Parathyroid adenoma (tissue), 2 donors: ENCODE data around the gene NNAT.
"Not testable (repeated sequence)": the region's sequence is repeated elsewhere in the genome, so short reads cannot be mapped to it uniquely, and the experiment has no call there.

Source experiments
- H2AFZ ChIP-seq: fragments of 300-600 bp; sonication (generic); one replicate; pipeline ENCODE4 v1.7.0; 2017; ENCODE audit warnings: antibody characterized with exemption, mild to moderate bottlenecking
- H3K27ac ChIP-seq: fragments of 300-600 bp; sonication (generic); one replicate; pipeline ENCODE4 v1.7.0; 2017
- H3K27me3 ChIP-seq: fragments of 300-600 bp; sonication (generic); one replicate; pipeline ENCODE4 v1.7.0; 2017; ENCODE audit warnings: low read length; ENCODE audit not compliant: control insufficient read depth, insufficient read depth
- H3K36me3 ChIP-seq: fragments of 300-600 bp; sonication (generic); one replicate; pipeline ENCODE4 v1.7.0; 2017; ENCODE audit warnings: low read length; ENCODE audit not compliant: control insufficient read depth, insufficient read depth
- H3K4me1 ChIP-seq: fragments of 300-600 bp; sonication (generic); one replicate; pipeline ENCODE4 v1.7.0; 2017; ENCODE audit warnings: control low read depth
- H3K4me2 ChIP-seq: fragments of 300-600 bp; sonication (generic); one replicate; pipeline ENCODE4 v1.7.0; 2017; ENCODE audit warnings: low read length
- H3K4me3 ChIP-seq: fragments of 300-600 bp; sonication (generic); one replicate; pipeline ENCODE4 v1.7.0; 2017; ENCODE audit warnings: low read depth, low read length
- H3K79me2 ChIP-seq: fragments of 300-600 bp; sonication (generic); one replicate; pipeline ENCODE4 v1.7.0; 2017; ENCODE audit warnings: control low read depth
- H3K9ac ChIP-seq: fragments of 300-600 bp; sonication (generic); one replicate; pipeline ENCODE4 v1.7.0; 2017; ENCODE audit warnings: mild to moderate bottlenecking
- H3K9me3 ChIP-seq: fragments of 300-600 bp; sonication (generic); one replicate; pipeline ENCODE4 v1.7.0; 2017; ENCODE audit warnings: low read length; ENCODE audit not compliant: control insufficient read depth
- TF ChIP-seq, protein P1 (sequence below): fragments of 300-600 bp; sonication (generic); IDR thresholded peaks from one replicate; pipeline ENCODE4 v1.7.0; 2017; ENCODE audit warnings: antibody characterized with exemption, mild to moderate bottlenecking
- donor health status: primary hyperparathyroidism.

The NNAT gene

DNA sequence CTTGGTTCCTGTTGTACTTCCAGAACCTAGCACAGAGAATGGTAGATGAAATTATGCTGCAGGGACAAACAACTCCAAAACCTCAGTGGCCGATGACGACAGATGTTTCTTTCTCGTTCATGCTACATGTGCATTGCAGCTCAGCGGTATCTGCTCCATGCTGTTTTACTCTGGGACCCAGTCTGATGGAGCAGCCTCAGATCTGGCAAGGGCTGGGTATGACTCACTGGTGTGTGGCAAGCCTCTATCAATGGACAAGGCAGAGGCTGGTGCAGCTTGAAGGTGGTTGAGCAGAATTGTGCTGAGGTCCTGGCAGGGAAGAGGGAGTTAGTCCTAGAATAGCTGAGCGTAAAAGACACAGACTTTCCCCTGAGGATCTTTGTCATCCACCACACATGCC is 17.0 kb downstream of the NNAT start:
- Histone ChIP-seq H2AFZ (no peak overlapping the region), H3K4me1 (no peaks in the 10 kb centered on the region), H3K9ac (no peak overlapping the region)

DNA sequence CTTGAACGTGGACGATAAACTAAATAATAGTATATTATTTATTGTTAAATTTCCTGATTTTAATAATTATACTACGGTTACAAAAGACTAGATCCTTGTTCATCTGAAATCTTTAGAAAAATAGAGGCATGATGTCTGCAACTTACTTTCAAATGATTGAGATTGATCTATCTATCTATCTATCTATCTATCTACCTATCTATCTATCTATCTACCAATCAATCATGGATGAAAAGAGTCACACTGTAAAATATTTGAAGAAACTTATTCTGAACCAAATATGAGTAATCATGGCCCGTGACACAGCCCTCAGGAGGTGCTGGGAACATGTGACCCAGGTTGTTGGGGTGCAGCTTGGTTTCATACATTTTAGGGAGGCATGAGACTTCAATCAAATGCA is 18.4 kb downstream of the NNAT start:
- Histone ChIP-seq H3K4me2 (no peak overlapping the region), H2AFZ (no peak overlapping the region), H3K79me2 (no peaks in the 10 kb centered on the region), H3K27me3 (no peaks in the 10 kb centered on the region), H3K9me3 (no peaks in the 10 kb centered on the region), H3K4me1 (no peaks in the 10 kb centered on the region), H3K4me3 (no peak overlapping the region), H3K36me3 (no peaks in the 10 kb centered on the region), H3K27ac (no peak overlapping the region), H3K9ac (no peak overlapping the region)
- TF ChIP-seq, protein P1, sequence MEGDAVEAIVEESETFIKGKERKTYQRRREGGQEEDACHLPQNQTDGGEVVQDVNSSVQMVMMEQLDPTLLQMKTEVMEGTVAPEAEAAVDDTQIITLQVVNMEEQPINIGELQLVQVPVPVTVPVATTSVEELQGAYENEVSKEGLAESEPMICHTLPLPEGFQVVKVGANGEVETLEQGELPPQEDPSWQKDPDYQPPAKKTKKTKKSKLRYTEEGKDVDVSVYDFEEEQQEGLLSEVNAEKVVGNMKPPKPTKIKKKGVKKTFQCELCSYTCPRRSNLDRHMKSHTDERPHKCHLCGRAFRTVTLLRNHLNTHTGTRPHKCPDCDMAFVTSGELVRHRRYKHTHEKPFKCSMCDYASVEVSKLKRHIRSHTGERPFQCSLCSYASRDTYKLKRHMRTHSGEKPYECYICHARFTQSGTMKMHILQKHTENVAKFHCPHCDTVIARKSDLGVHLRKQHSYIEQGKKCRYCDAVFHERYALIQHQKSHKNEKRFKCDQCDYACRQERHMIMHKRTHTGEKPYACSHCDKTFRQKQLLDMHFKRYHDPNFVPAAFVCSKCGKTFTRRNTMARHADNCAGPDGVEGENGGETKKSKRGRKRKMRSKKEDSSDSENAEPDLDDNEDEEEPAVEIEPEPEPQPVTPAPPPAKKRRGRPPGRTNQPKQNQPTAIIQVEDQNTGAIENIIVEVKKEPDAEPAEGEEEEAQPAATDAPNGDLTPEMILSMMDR = no peak

More for the DNA sequence above, 17.0 kb downstream of the NNAT start:
- Histone ChIP-seq H3K27ac (no peak overlapping the region), H3K4me3 (no peak overlapping the region), H3K79me2 (no peaks in the 10 kb centered on the region), H3K9me3 (no peaks in the 10 kb centered on the region), H3K27me3 (no peaks in the 10 kb centered on the region), H3K36me3 (no peaks in the 10 kb centered on the region), H3K4me2 (no peak overlapping the region)
- TF ChIP-seq, protein P1 = no peak

DNA sequence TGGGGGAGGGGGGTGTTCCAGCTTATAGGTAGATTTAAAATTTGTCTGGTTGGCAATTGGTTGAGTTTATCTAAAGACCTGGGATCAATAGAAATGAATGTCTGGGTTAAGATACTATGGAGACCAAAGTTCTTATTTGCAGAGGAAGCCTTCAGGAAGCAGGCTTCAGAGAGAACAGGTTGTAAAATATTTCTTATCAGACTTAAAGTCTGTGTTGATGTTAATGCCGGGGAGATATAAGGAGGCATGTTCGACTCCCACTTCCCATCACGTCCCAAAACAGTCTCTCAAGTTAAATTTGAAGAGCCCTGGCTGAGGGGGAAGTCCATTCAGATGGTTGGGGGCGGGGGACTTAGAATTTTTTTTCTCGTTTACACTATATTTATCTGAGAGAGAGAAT is 19.0 kb downstream of the NNAT start:
- TF ChIP-seq, protein P1 = no peak
- H3K27me3 ChIP-seq = no peaks in the 10 kb centered on the region
- H3K27ac ChIP-seq = no peak overlapping the region
- H3K9ac ChIP-seq = no peak overlapping the region
- no peak overlapping the region for H2AFZ ChIP-seq
- H3K36me3 ChIP-seq = no peaks in the 10 kb centered on the region
- no peak overlapping the region for H3K4me3 ChIP-seq
- H3K4me1 ChIP-seq = no peaks in the 10 kb centered on the region
- H3K79me2 ChIP-seq = no peaks in the 10 kb centered on the region
- no peak overlapping the region for H3K4me2 ChIP-seq
- no peaks in the 10 kb centered on the region for H3K9me3 ChIP-seq

DNA sequence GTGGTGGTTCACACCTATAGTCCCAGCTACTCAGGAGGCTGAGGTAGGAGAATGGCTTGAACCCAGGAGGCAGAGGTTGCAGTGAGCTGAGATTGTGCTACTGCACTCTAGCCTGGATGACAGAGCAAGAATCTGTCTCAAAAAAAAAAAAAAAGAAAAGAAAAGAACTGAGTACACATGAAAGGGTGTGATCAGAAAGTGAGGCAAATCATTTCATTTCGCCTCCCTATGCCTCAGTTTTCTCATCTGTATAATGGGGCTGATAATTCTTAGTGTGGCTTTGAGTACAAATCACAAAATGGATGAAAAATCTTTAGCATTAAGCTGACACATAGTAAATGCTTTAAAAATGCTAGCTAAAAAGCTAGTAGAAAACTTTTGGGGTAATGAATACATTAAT is 19.8 kb downstream of the NNAT start:
- H3K4me1 ChIP-seq, H3K27ac ChIP-seq, H3K4me3 ChIP-seq, H3K9ac ChIP-seq, H3K79me2 ChIP-seq, H3K4me2 ChIP-seq, H3K9me3 ChIP-seq, H3K27me3 ChIP-seq, H3K36me3 ChIP-seq, H2AFZ ChIP-seq: not testable (repeated sequence)

DNA sequence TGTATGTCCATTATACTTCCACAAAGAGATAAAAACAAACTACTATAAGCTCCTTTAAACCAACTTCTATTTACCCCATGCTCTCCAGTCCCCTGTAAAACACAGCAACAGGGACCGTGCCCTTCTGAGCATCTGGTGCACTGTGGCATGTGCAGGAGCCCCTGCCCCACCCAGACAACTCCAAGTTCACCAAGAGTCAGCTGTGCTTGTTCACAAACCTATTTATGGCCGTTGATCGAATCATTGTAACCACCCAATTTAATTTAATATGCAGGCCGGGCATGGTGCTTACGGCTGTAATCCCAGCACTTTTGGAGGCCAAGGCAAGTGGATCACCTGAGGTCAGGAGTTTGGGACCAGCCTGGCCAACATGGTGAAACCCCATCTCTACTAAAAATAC is 20.3 kb downstream of the NNAT start:
- H3K4me3 ChIP-seq = no peak overlapping the region
- TF ChIP-seq, protein P1 = no peak

More for the DNA sequence above, 20.3 kb downstream of the NNAT start:
- Histone ChIP-seq H3K9ac (no peak overlapping the region), H3K27ac (no peak overlapping the region), H3K4me1 (no peaks in the 10 kb centered on the region), H3K36me3 (no peaks in the 10 kb centered on the region), H3K79me2 (no peaks in the 10 kb centered on the region), H3K4me2 (no peak overlapping the region), H2AFZ (no peak overlapping the region), H3K27me3 (no peaks in the 10 kb centered on the region), H3K9me3 (no peaks in the 10 kb centered on the region)
